NCI-H2107 treated with DMSO at 0.1 percent for 48 hours (cell line): Measurements from ENCODE around the gene PHB1.
A peak's percentile ranks its signal among the peaks of the same experiment; 100 is the strongest.
"Not testable (repeated sequence)": the region's sequence is repeated elsewhere in the genome, so short reads cannot be mapped to it uniquely, and the experiment has no call there.

Experiments used
- DNase-seq: peaks from one replicate; lab custom pipeline; 2025; ENCODE audit not compliant: unreplicated experiment; lab: John Stamatoyannopoulos, UW

Gene PHB1

GRCh38 chr17:49439673-49440571 is 25.2 kb upstream of the PHB1 start:
- no peak for DNase-seq

GRCh38 chr17:49439305-49439672 is 24.6 kb upstream of the PHB1 start:
- no peak for DNase-seq

GRCh38 chr17:49438436-49439278 is 24.0 kb upstream of the PHB1 start:
- DNase-seq, result no peak

- DNase-seq, result no peak
These were observed 23.2 kb upstream of the PHB1 start for GRCh38 chr17:49437696-49438435.

- DNase-seq, result no peak
These were observed 21.5 kb upstream of the PHB1 start for GRCh38 chr17:49436174-49436573.

GRCh38 chr17:49435671-49436029 is 21.0 kb upstream of the PHB1 start:
- DNase-seq, result no peak

GRCh38 chr17:49434821-49435670 is 20.4 kb upstream of the PHB1 start:
- no peak for DNase-seq

- no peak for DNase-seq
These were observed 18.5 kb upstream of the PHB1 start for GRCh38 chr17:49433000-49433694.

GRCh38 chr17:49431743-49432142 is 17.1 kb upstream of the PHB1 start:
- DNase-seq, result no peak

GRCh38 chr17:49425004-49425286 is 10.3 kb upstream of the PHB1 start:
- DNase-seq, result no peak

- not testable (repeated sequence) for DNase-seq
These were observed 9.8 kb upstream of the PHB1 start for GRCh38 chr17:49424276-49425003.

- DNase-seq, result no peak
These were observed 8.0 kb upstream of the PHB1 start for GRCh38 chr17:49422714-49423113.

- DNase-seq, result not testable (repeated sequence)
These were observed 5.1 kb upstream of the PHB1 start for GRCh38 chr17:49419761-49420160.

- not testable (repeated sequence) for DNase-seq
These were observed 4.4 kb upstream of the PHB1 start for GRCh38 chr17:49418754-49419740.

- DNase-seq, result no peak
These were observed 436 bp downstream of the PHB1 start for GRCh38 chr17:49414271-49414621.

- DNase-seq, result no peak
These were observed 5.6 kb downstream of the PHB1 start for GRCh38 chr17:49409066-49409465.

GRCh38 chr17:49407981-49408501 is 6.6 kb downstream of the PHB1 start:
- peak; percentile 73 for DNase-seq

- no peak for DNase-seq
These were observed 7.6 kb downstream of the PHB1 start for GRCh38 chr17:49407086-49407485.
